ENCODE data around the gene GEMIN7. TPM values are rescaled to one million over a fixed set of nuclear protein-coding genes. Genes with fewer than 3 reads are reported as not detected.
"Not testable (repeated sequence)": the region's sequence is repeated elsewhere in the genome, so short reads cannot be mapped to it uniquely, and the experiment has no call there.

The GEMIN7 gene
- total RNA-seq, 1 donor from 2014 or later, result 11.7 TPM

- DNase-seq (ENCODE audit: low spot score) (no peak), ATAC-seq (no peak)
Observed at GRCh38 chr19:45102481-45102880, 23.4 kb downstream of the GEMIN7 start.

GRCh38 chr19:45103156-45103507 lies 24.1 kb downstream of the GEMIN7 start:
- DNase-seq (ENCODE audit: low spot score) (no peak), ATAC-seq (peak; percentile 39)

GRCh38 chr19:45103508-45104319 lies 24.7 kb downstream of the GEMIN7 start:
- ATAC-seq, result peak; percentile 19
- no peak for DNase-seq (ENCODE audit: low spot score)

- no peak for DNase-seq (ENCODE audit: low spot score)
- no peak for ATAC-seq
Observed at GRCh38 chr19:45104658-45105349, 25.7 kb downstream of the GEMIN7 start.

GRCh38 chr19:45106363-45106762 lies 27.3 kb downstream of the GEMIN7 start:
- DNase-seq (ENCODE audit: low spot score); ATAC-seq: not testable (repeated sequence)

GRCh38 chr19:45107621-45108150 lies 28.6 kb downstream of the GEMIN7 start:
- ATAC-seq, result no peak
- DNase-seq (ENCODE audit: low spot score), result no peak

GRCh38 chr19:45110851-45111266 lies 31.8 kb downstream of the GEMIN7 start:
- ATAC-seq, result no peak
- no peak for DNase-seq (ENCODE audit: low spot score)

GRCh38 chr19:45112111-45112827 lies 33.2 kb downstream of the GEMIN7 start:
- ATAC-seq (no peak), DNase-seq (ENCODE audit: low spot score) (no peak)

GRCh38 chr19:45113628-45114027 lies 34.6 kb downstream of the GEMIN7 start:
- DNase-seq (ENCODE audit: low spot score) (no peak), ATAC-seq (peak; percentile 68)

GRCh38 chr19:45114116-45114515 lies 35.1 kb downstream of the GEMIN7 start:
- ATAC-seq (no peak), DNase-seq (ENCODE audit: low spot score) (no peak)

GRCh38 chr19:45115809-45116615 lies 37.0 kb downstream of the GEMIN7 start:
- no peak for DNase-seq (ENCODE audit: low spot score)
- no peak for ATAC-seq

GRCh38 chr19:45117167-45117594 lies 38.1 kb downstream of the GEMIN7 start:
- ATAC-seq, result no peak
- no peak for DNase-seq (ENCODE audit: low spot score)

GRCh38 chr19:45117671-45118070 lies 38.6 kb downstream of the GEMIN7 start:
- DNase-seq (ENCODE audit: low spot score) (no peak), ATAC-seq (no peak)

- ATAC-seq, result no peak
Observed at GRCh38 chr19:45118106-45118505, 39.0 kb downstream of the GEMIN7 start.

GRCh38 chr19:45118591-45119355 lies 39.7 kb downstream of the GEMIN7 start:
- DNase-seq (ENCODE audit: low spot score); ATAC-seq: not testable (repeated sequence)

More at GRCh38 chr19:45118106-45118505, 39.0 kb downstream of the GEMIN7 start:
- DNase-seq (ENCODE audit: low spot score), result no peak

- DNase-seq (ENCODE audit: low spot score) (no peak), ATAC-seq (no peak)
Observed at GRCh38 chr19:45119582-45119981, 40.5 kb downstream of the GEMIN7 start.

GRCh38 chr19:45121827-45122345 lies 42.8 kb downstream of the GEMIN7 start:
- DNase-seq (ENCODE audit: low spot score) (no peak), ATAC-seq (no peak)

GRCh38 chr19:45122832-45123231 lies 43.8 kb downstream of the GEMIN7 start:
- no peak for ATAC-seq
- DNase-seq (ENCODE audit: low spot score), result no peak

GRCh38 chr19:45123440-45123850 lies 44.4 kb downstream of the GEMIN7 start:
- DNase-seq (ENCODE audit: low spot score) (no peak), ATAC-seq (no peak)

Data from left lobe of liver (tissue), 2 donors.